ENCODE results near the gene ABCA3.
"Not testable (repeated sequence)": the region's sequence is repeated elsewhere in the genome, so short reads cannot be mapped to it uniquely, and the experiment has no call there.

The ABCA3 gene

GRCh38 chr16:2256531-2257140, 83.9 kb downstream of the ABCA3 start:
- no peak for DNase-seq (ENCODE audit: low spot score)

DNA sequence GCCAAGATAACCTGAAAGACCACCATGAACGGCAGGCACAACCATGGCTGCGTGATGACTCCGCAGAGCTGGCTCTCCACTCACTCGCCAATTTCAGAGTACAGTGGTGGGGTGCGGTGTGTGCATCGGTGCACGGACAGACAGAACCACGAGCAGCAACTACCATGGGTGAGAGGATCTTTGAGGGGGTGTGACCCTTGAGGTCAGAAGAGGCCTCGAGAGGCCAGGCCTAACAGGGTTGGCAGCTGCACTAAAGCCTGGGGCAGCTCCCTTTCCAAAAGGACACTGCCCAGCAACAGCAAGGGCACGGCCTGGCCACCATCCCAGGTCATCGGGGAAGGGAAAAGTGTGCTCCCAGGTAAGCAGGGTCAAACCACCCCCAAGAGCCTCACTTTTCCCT, 87.2 kb downstream of the ABCA3 start:
- no peak for DNase-seq (ENCODE audit: low spot score)

DNA sequence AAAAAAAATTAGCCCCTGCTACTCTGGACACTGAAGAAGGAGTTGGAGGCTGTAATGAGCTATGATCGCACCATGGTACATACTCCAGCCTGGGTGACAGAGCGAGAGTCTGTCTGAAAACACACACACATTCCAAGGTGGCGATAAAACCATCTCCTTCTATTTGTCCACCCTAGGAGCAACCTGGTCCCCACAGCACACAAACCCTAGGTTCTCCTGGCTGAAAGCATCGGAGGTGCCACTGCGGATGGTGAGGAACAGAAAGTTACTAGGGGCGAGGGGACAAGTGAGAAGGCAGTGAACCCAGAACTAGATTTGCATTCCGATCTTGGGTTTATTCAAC, 87.8 kb downstream of the ABCA3 start:
- DNase-seq (ENCODE audit: low spot score), result no peak

GRCh38 chr16:2251296-2252111, 89.0 kb downstream of the ABCA3 start, which contains the start of gene ECI1:
Gene ECI1, minus strand, starts transcription at chr16:2251587. Its CDS starts 21 bp downstream, at chr16:2251566.
- peak; percentile 89 for DNase-seq (ENCODE audit: low spot score)

DNA sequence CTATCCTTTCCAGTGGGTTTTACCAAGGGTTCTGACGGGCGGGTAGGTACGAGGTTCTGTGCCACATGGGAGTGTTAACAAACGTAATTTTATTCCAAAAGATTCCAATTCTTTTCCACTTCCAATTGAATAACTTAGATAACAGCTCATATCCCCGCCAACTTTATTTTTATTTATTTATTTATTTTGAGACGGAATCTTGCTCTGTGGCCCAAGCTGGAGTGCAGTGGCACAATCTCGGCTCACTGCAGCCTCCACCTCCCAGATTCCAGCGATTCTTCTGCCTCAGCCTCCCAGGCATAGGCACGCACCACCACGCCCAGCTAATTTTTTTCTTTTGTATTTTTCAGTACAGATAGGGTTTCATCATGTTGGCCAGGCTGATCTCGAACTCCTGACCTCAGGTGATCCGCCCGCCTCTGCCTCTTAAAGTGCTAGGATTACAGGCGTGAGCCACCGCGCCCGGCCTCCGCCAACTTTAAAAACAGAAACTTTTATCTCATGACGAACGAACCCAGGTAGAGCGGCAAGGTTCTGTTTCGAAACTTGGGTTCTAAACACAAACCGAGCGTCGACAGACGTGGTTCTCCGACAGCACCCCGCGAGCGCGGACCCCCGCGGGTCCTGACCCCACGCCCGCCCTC, 89.8 kb downstream of the ABCA3 start:
- peak; percentile 37 for DNase-seq (ENCODE audit: low spot score)

DNA sequence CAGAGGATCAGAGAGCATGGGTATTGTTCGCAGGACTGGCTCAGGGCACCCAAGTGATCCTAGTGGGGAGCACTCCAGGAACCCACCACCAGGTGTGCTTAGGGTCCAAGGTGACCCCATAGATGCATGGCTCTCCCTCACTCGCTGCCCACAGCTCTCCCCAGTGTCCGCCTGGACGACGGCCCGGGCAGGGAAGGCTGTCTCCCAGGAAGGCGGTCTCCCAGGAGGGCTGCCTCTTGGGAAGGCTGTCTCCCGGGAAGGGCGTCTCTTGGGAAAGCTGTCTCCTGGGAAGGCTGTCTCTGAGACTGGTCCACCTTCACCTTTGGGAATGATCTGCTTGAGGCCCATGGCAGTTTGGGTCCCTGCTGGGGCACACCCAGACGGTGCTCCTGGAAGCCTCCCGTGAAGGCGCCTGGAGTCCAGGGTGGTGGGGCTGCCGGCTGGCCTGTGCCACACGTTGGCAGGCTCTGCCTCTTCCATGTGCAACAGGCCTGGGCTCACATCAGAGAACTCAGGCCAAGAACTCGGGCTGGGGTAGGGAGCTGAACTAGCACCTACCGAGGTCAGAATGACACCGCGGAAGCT, 94.1 kb downstream of the ABCA3 start:
- DNase-seq (ENCODE audit: low spot score), result no peak

DNA sequence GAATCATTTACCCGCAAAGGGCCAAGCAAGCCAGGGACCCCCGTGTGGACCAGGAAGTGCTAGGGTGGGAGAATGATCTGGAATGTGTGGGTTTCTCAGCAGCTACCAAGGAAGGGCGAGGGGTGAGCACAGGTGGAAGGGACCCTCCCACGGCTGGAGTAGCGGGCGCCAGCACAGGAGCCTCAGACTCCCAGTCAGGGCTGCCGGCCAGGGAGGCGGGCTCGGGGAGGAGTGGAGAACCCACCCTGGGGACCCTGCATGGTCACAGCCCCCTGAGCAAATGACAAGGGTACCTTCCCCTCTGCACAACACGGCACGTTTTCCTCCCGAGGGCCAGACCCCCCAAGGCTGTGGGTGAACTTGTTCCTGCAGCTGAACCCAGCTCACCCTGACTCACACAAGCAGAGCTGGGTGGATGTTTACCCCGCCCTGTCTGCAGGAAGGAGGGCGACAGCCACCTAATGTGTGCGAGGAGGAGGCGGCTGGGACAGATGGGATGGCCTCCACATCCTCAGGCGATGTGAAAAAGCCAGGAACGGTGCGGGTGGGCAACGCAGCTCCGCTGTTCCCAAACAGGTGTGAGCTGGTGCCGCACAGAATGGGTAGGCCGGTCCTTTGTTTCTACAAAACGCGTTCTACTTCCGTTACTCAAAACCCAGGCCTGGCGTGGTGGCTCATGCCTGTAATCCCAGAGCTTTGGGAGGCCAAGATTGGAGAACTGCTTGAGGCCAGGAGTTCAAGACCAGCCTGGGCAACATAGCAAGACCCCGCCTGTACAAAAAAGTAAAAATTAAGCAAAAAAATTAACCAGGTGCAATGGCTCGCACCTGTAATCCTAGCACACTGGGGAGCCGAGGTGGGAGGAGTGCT, 95.4 kb downstream of the ABCA3 start:
- DNase-seq (ENCODE audit: low spot score), result no peak

- DNase-seq (ENCODE audit: low spot score), result no peak
Measured at GRCh38 chr16:2244301-2244700, 96.2 kb downstream of the ABCA3 start.

- DNase-seq (ENCODE audit: low spot score), result no peak
Measured at GRCh38 chr16:2243781-2244180, 96.7 kb downstream of the ABCA3 start.

DNA sequence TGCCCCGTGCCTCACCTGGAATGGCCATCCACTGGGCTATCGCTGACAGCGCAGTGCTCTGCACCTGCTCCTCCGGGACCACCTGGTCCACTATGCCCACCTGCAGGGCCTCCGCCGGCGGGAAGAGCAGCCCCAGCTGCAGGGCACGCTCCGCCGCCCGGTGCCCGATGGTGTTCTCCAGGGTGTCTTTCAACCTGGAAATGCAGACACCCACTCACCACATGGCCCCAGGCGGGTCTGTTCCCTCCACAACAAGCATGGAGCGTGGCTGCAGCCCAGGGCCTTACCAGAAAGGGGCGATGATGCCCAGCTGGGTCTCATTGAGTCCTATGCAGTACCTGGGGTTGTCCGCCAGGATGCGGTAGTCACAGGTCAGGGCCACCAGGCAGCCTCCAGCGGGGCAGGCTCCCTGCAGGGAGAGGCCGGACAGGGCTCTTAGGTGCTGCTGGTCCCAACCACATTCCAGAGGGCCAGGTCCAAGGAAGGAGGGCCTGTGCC, 97.4 kb downstream of the ABCA3 start:
- DNase-seq (ENCODE audit: low spot score), result no peak

- DNase-seq (ENCODE audit: low spot score), result no peak
Measured at GRCh38 chr16:2242598-2242997, 97.9 kb downstream of the ABCA3 start.

DNA sequence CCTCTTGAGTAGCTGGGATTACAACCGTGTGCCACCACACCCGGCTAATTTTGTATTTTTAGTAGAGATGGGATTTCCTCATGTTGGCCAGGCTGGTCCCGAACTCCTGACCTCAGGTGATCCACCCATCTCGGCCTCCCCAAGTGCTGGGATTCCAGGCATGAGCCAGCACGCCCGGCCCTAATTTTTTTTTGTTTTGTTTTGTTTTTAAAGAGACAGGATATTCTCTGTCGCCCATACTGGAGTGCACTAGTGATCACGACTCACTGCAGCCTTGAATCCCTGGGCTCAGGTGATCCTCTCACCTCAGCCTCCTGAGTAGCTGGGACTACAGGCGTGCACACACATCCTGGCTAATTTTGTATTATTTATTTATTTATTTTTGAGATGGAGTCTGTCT, 100.2 kb downstream of the ABCA3 start:
- not testable (repeated sequence) for DNase-seq (ENCODE audit: low spot score)

- no peak for DNase-seq (ENCODE audit: low spot score)
Measured at GRCh38 chr16:2238838-2239675, 101.5 kb downstream of the ABCA3 start.

DNA sequence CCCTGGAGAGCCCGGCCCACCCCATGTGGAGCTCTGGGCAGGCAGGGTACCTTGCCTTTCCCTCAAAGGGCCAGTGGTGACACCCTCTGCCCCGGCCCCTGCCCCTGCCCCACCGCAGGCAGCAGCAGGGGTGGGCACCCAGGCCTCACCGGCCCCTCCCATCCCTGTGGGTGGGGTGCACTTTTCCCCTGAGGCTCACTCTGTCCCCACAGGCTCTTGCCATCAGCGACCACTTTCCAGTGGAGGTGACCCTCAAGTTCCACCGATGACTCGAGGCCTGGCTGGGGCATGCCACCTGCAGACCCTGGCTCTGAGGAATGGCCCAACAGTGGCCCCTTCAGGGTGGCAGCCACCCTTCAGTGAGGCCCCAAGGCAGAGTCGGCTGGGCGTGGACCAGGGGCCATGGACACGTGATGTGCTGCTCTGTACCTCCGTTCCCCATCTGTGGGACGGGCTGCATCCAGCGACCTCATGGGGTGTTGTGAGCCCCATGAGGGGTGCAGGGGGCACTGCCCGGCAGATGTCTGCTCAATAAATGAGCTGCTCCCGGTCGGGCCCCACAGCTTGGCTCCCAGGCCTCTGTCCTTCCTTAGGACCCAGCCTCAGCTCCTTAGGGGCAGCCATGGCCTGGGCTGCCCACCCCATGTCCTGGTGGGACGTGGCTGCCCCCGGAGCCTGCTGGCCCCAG, 102.2 kb downstream of the ABCA3 start:
- DNase-seq (ENCODE audit: low spot score), result no peak

DNA sequence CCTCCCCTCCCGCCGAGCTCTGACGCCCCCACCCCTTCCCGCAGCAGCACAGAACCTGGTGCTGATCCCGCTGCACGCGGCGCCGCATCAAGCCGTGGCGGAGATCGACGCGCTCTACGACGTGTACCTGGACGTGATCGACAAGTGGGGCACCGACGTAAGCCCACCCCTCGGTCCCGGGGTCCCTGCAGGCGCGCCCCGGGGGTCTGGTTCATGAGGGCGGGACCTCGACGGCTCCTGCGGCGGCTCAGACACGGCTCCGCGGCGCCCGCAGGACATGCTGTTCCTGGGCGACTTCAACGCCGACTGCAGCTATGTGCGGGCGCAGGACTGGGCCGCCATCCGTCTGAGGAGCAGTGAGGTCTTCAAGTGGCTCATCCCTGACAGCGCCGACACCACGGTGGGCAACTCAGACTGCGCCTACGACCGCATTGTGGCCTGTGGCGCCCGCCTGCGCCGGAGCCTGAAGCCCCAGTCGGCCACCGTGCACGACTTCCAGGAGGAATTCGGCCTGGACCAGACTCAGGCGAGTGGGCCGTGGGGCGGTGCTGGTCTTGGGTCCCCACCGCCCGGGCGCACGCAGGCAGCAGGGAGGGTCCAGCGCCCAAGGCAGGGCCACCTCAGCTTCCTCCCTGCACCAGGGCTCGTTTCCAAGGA, 102.9 kb downstream of the ABCA3 start:
- no peak for DNase-seq (ENCODE audit: low spot score)

DNA sequence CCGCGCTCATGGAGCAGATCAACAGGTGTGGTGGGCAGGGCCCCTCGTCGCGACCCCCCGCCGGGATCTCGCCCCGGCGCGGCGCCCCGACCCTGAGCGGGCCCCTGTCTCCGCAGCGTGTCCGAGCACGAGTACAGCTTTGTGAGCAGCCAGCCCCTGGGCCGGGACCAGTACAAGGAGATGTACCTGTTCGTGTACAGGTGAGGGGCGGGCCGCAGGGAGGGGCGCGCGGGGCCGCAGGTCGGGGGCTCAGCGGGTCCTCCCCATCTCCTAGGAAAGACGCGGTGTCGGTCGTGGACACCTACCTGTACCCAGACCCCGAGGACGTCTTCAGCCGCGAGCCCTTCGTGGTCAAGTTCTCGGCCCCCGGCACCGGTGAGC, 103.4 kb downstream of the ABCA3 start:
- no peak for DNase-seq (ENCODE audit: low spot score)

GRCh38 chr16:2236337-2237101, 104.0 kb downstream of the ABCA3 start, which contains the start of gene DNASE1L2:
Gene DNASE1L2, plus strand, starts transcription at chr16:2236444. Its CDS starts 373 bp downstream, at chr16:2236817.
- DNase-seq (ENCODE audit: low spot score), result no peak

GRCh38 chr16:2235695-2236336, 104.7 kb downstream of the ABCA3 start:
- no peak for DNase-seq (ENCODE audit: low spot score)

Data from hematopoietic multipotent progenitor cell treated with erythropoietin and hydrocortisone succinate and interleukin-3 and kit ligand, for 17 days (in vitro differentiated cells).